Activated CD4-positive, alpha-beta T cell treated with anti-CD3 and anti-CD28 coated beads for 1 hour (primary cell): ENCODE measurements around the gene TRIM10.
A peak's percentile ranks its signal among the peaks of the same experiment; 100 is the strongest.
"Not testable (repeated sequence)": the region's sequence is repeated elsewhere in the genome, so short reads cannot be mapped to it uniquely, and the experiment has no call there.

Experiments
- DNase-seq: peaks from one replicate; pipeline ENCODE4 v3.0.0-alpha.2; 2020

Gene TRIM10

GRCh38 chr6:30152910-30153610, 8.0 kb downstream of the TRIM10 start:
- DNase-seq: no peak

- DNase-seq: no peak
Observed at GRCh38 chr6:30152016-30152673, 8.9 kb downstream of the TRIM10 start.

GRCh38 chr6:30151580-30151979, 9.4 kb downstream of the TRIM10 start:
- DNase-seq: no peak

GRCh38 chr6:30150671-30151395, 10.2 kb downstream of the TRIM10 start:
- DNase-seq: no peak

GRCh38 chr6:30149858-30150550, 11.0 kb downstream of the TRIM10 start:
- DNase-seq: no peak

- DNase-seq: no peak
Observed at GRCh38 chr6:30149234-30149633, 11.8 kb downstream of the TRIM10 start.

GRCh38 chr6:30147096-30147495, 13.9 kb downstream of the TRIM10 start:
- no peak for DNase-seq

GRCh38 chr6:30145818-30146217, 15.2 kb downstream of the TRIM10 start:
- DNase-seq: no peak

- DNase-seq: no peak
Observed at GRCh38 chr6:30144811-30145210, 16.2 kb downstream of the TRIM10 start.

- no peak for DNase-seq
Observed at GRCh38 chr6:30143780-30144179, 17.2 kb downstream of the TRIM10 start.

- no peak for DNase-seq
Observed at GRCh38 chr6:30142665-30143064, 18.3 kb downstream of the TRIM10 start.

- not testable (repeated sequence) for DNase-seq
Observed at GRCh38 chr6:30140240-30140639, 20.8 kb downstream of the TRIM10 start.

- DNase-seq: no peak
Observed at GRCh38 chr6:30136570-30137286, 24.3 kb downstream of the TRIM10 start.

GRCh38 chr6:30135757-30136156, 25.3 kb downstream of the TRIM10 start, which contains the start of gene TRIM40:
Gene TRIM40, plus strand, starts transcription at chr6:30136140. Its CDS starts 897 bp downstream, at chr6:30137037.
- DNase-seq: no peak

GRCh38 chr6:30135147-30135546, 25.9 kb downstream of the TRIM10 start:
- DNase-seq: no peak

- DNase-seq: no peak
Observed at GRCh38 chr6:30131947-30132497, 29.0 kb downstream of the TRIM10 start.

- peak; percentile 53 for DNase-seq
Observed at GRCh38 chr6:30130887-30131862, 29.8 kb downstream of the TRIM10 start.

- no peak for DNase-seq
Observed at GRCh38 chr6:30130179-30130679, 30.8 kb downstream of the TRIM10 start.

- DNase-seq: no peak
Observed at GRCh38 chr6:30129265-30130178, 31.5 kb downstream of the TRIM10 start.
